22Rv1 (cell line): ENCODE data around the gene CYP19A1.

Experiments used
- H3K27ac ChIP-seq: fragments of 450-650 bp; 2 replicates; pipeline ENCODE4 v1.5.1; 2017
- ZFX ChIP-seq: fragments of 450-650 bp; IDR thresholded peaks from 2 replicates; pipeline ENCODE4 v1.6.1; 2017; ENCODE audit warnings: antibody characterized with exemption, borderline replicate concordance
- TF ChIP-seq, protein P1 (sequence below): fragments of 450-650 bp; IDR thresholded peaks from 2 replicates; pipeline ENCODE4 v1.5.1; 2017; ENCODE audit warnings: mild to moderate bottlenecking

CYP19A1 gene

DNA sequence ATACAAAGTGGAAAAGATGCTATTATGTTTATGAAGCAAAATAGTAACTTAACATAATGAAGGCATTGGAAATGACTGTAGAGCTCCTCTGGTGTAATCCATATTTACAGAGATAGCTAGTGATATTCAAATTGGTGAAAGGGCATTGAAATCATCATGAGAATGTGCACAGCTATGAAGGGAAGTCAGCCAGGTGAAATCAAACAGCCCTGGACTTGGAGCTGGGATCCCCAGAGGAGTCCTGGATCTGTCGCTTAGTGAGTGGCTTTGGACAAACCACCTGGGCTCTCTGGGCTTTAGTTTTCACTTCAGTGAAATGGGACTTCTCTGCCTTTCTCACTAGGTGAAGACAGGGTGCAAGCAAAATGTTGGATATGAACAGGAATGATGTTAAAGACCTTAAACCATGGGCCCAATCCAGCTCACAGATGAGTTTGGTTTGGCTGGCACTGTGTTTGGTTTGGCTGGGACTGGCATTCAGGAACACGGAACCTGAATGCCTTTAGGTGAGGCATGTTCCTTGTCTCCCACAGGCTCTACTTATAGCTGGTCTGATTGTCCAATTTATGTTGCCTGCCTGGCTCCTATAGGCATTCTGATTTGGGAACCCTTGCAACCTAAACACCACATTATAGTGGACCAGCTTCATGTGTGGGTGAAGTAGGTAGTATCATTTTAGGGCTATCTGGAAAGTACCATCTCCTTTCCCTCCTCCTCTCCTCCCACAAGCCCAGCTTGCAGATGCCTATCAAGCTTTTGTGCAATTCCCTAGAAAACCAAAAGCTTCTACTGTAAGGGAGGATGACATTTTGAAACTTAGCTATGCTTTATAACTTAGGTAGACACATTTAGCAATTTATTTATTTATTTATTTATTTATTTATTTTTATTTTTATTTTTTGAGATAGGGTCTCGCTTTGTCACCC lies 133.1 kb downstream of the CYP19A1 start:
- H3K27ac ChIP-seq: peak overlapping the region; percentile 38
- TF ChIP-seq, protein P1, sequence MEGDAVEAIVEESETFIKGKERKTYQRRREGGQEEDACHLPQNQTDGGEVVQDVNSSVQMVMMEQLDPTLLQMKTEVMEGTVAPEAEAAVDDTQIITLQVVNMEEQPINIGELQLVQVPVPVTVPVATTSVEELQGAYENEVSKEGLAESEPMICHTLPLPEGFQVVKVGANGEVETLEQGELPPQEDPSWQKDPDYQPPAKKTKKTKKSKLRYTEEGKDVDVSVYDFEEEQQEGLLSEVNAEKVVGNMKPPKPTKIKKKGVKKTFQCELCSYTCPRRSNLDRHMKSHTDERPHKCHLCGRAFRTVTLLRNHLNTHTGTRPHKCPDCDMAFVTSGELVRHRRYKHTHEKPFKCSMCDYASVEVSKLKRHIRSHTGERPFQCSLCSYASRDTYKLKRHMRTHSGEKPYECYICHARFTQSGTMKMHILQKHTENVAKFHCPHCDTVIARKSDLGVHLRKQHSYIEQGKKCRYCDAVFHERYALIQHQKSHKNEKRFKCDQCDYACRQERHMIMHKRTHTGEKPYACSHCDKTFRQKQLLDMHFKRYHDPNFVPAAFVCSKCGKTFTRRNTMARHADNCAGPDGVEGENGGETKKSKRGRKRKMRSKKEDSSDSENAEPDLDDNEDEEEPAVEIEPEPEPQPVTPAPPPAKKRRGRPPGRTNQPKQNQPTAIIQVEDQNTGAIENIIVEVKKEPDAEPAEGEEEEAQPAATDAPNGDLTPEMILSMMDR: no peak
- TF ChIP-seq ZFX: no peak

DNA sequence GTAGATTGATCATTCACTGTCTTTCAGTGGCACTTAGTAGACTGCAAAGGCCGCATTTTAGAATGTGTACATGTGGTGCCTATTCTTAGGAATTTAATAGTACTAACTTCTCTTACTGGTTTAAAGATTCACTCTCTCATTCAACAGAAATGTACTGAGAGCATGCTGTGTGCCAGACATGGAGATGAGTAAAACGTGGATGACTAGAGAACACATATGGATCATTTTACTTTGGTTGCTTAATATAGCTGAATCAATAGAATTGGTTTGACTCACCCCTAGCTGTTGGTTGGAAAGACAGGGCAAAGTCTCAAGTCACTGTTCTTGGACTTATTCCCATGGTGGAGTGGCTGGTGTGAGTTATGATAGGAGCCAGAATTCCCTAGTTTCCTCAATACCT lies 134.6 kb downstream of the CYP19A1 start:
- no peak for TF ChIP-seq ZFX
- TF ChIP-seq, protein P1: no peak
- no peak overlapping the region for H3K27ac ChIP-seq

DNA sequence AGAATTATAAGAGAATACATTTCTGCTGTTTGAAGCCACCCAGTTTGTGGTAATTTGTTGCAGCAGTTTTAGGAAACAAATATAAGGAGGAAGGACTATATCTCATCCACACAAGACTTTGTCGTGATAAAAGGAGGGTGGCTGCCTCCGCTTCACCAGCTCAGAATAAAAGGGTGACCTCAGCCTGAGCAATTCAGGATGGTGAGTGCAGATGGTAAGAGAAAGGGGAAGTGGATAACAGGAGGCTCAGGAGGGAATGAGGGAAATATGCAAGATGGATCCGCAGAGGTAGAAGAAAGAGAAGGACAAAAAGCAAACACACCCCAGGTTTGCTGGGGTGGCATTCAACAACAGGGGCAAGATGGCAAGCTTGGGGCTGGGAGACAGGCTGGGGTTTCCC lies 135.6 kb downstream of the CYP19A1 start:
- TF ChIP-seq, protein P1: no peak
- TF ChIP-seq ZFX: no peak
- H3K27ac ChIP-seq: no peak overlapping the region

DNA sequence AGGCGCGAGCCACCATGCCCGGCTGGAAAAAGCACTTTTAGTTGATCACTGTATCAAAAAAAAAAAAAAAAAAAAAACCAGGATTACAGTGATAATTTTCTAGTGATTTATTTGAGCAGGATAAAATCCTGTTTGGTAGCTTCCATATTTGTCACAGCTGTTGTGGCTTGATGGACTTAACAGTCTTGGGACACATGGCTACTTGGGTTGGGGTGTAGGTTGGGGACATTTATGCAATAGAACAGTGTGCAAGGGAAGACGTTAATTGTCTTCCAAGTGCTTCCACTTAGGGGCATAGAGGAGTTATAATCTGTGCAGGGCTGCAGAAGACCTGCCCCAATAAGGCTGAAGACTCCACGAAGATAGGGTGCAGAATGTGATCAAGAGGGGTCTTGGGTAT lies 136.8 kb downstream of the CYP19A1 start:
- H3K27ac ChIP-seq: no peak overlapping the region
- TF ChIP-seq, protein P1: no peak
- TF ChIP-seq ZFX: no peak

DNA sequence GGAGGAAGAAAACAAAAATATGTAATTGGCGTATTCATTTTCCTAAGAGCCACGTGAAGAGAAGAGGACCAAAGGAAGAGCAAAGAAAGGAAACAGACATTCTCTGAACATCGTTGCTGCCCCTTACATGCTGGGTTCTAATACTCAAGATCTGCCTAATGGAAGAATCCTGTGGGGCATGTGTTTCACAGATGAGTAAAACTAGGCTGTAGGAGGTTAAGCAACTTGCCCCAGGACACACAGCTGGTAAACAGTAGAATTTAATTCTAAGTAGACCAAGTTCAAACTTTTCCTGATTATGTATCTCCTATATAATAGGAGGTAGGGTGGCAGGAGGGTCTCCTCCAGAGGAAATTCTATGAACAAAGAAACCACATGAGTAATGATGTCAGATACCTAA lies 137.6 kb downstream of the CYP19A1 start:
- no peak overlapping the region for H3K27ac ChIP-seq
- TF ChIP-seq ZFX: no peak
- TF ChIP-seq, protein P1: no peak

DNA sequence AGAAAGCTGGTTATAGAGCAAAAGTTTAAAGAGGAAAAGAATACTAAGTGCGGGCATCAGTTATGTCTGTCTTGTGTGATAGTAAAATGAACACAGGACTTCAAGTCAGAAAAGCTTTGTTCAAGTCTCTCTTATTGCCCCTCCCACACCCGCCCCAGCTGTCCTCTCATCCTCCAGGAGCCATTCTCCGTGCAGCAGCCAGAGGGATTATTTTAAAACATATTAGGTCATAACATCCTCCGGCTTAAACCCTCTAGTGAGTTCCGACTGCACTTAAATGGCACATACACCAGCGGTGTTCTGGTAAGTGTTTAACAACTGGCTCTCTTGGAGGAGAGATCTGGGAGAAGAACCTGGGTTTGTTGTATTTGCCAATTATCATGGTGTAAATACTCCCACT lies 138.9 kb downstream of the CYP19A1 start:
- TF ChIP-seq, protein P1: no peak
- no peak for TF ChIP-seq ZFX
- no peak overlapping the region for H3K27ac ChIP-seq

DNA sequence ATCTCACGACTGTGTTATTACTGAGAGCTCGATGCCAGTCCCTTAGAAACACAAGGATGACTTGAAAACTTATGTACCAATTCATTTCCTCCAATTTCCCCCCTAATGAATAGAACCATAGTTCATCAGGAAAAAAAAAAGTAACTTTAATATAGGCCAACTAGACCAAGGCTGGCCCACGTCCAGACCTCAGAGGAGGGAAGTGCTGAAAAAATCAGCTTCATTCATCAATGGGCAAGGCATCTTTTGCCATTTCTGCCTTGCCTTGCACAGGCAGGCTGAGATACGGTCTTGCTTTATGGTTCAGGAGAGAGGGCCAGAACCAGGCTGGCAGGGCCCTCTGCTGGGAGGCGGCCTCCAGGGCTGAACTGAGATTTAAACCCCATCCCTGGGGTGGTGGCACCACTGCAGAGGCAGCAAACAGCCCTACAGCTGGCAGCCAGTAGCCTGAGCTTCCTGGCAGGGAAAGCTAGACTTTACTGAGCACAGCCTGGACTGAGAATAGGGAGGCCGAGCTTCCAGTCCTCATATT lies 139.6 kb downstream of the CYP19A1 start:
- H3K27ac ChIP-seq: no peak overlapping the region
- TF ChIP-seq, protein P1: no peak
- no peak for TF ChIP-seq ZFX
